ENCODE results near the gene TP53I11. TPM values are rescaled to one million over a fixed set of nuclear protein-coding genes. Genes with fewer than 3 reads are reported as not detected.

The TP53I11 gene
- total RNA-seq, 4 donors from 2014 or later: 19.8 to 110 (median 40.8) TPM

GRCh38 chr11:44942029-44942955 is 8.4 kb downstream of the TP53I11 start:
- Histone ChIP-seq H3K27ac (no peak overlapping the region), H3K4me1 (peaks cover 0 to 76% (median 15%) of the 10 kb centered on the region in 3 donors), H3K4me3 (no peak overlapping the region), H3K27me3 (no peaks in the 10 kb centered on the region), H3K9me3 (no peaks in the 10 kb centered on the region), H3K36me3 (peaks cover 0 to 5% of the 10 kb centered on the region in 2 donors)
- 83 to 93% methylated on average over 3 to 6 of the region's 10 CpGs for WGBS, 2 donors (ENCODE audit: low coverage in 1 of 2)
- ATAC-seq: no peak
- no peak for TF ChIP-seq POLR2AphosphoS5 (IDR thresholded peaks at IDR 0.05)
- no peak for TF ChIP-seq CTCF (IDR thresholded peaks at IDR 0.05)
- no peak for TF ChIP-seq EP300 (IDR thresholded peaks at IDR 0.05)
- no peak for TF ChIP-seq POLR2A (IDR thresholded peaks at IDR 0.05)

- 53 to 66% methylated on average over 4 to 8 of the region's 12 CpGs for WGBS, 2 donors (ENCODE audit: low coverage in 1 of 2)
- ATAC-seq: no peak
- Histone ChIP-seq H3K36me3 (peaks cover 0 to 9% of the 10 kb centered on the region in 2 donors), H3K27me3 (no peaks in the 10 kb centered on the region), H3K9me3 (no peaks in the 10 kb centered on the region), H3K4me3 (no peak overlapping the region), H3K27ac (peak overlapping the region in 3 of 4 donors; percentile 17 to 38 (median 17)), H3K4me1 (peaks cover 0 to 76% (median 15%) of the 10 kb centered on the region in 3 donors)
- TF ChIP-seq EP300 (IDR thresholded peaks at IDR 0.05) (no peak), CTCF (IDR thresholded peaks at IDR 0.05) (no peak), POLR2AphosphoS5 (IDR thresholded peaks at IDR 0.05) (no peak), POLR2A (IDR thresholded peaks at IDR 0.05) (no peak)
Measured at GRCh38 chr11:44941259-44942021, 9.2 kb downstream of the TP53I11 start.

GRCh38 chr11:44940835-44941234 is 9.8 kb downstream of the TP53I11 start:
- peak overlapping the region in 2 of 4 donors; percentile 17 to 38 for H3K27ac ChIP-seq
- 80 to 97% methylated on average over 1 to 4 of the region's 9 CpGs for WGBS, 2 donors (ENCODE audit: low coverage in 1 of 2)
- no peak overlapping the region for H3K4me3 ChIP-seq
- ATAC-seq: no peak
- TF ChIP-seq POLR2AphosphoS5 (IDR thresholded peaks at IDR 0.05) (no peak), EP300 (IDR thresholded peaks at IDR 0.05) (no peak), POLR2A (IDR thresholded peaks at IDR 0.05) (no peak), CTCF (IDR thresholded peaks at IDR 0.05) (no peak)
- no peaks in the 10 kb centered on the region for H3K27me3 ChIP-seq
- peaks cover 0 to 9% of the 10 kb centered on the region in 2 donors for H3K36me3 ChIP-seq
- peaks cover 0 to 73% (median 15%) of the 10 kb centered on the region in 3 donors for H3K4me1 ChIP-seq
- no peaks in the 10 kb centered on the region for H3K9me3 ChIP-seq

- Histone ChIP-seq H3K9me3 (no peaks in the 10 kb centered on the region), H3K36me3 (peaks cover 0 to 11% of the 10 kb centered on the region in 2 donors), H3K4me3 (no peak overlapping the region), H3K4me1 (peaks cover 0 to 69% (median 15%) of the 10 kb centered on the region in 3 donors), H3K27me3 (no peaks in the 10 kb centered on the region), H3K27ac (peak overlapping the region in 1 of 4 donors; percentile 67)
- 31 to 56% methylated on average over 6 to 7 of the region's 7 CpGs for WGBS, 2 donors (ENCODE audit: low coverage in 1 of 2)
- TF ChIP-seq CTCF (IDR thresholded peaks at IDR 0.05) (no peak), POLR2A (IDR thresholded peaks at IDR 0.05) (no peak), EP300 (IDR thresholded peaks at IDR 0.05) (no peak), POLR2AphosphoS5 (IDR thresholded peaks at IDR 0.05) (no peak)
- no peak for ATAC-seq
Measured at GRCh38 chr11:44940404-44940803, 10.3 kb downstream of the TP53I11 start.

Measured in gastroesophageal sphincter (tissue), 4 donors.